NCI-H2196 treated with DMSO at 0.1 percent for 48 hours (cell line): ENCODE measurements around the gene ADAM21.
A peak's percentile ranks its signal among the peaks of the same experiment; 100 is the strongest.
"Not testable (repeated sequence)": the region's sequence is repeated elsewhere in the genome, so short reads cannot be mapped to it uniquely, and the experiment has no call there.

ENCODE experiments used
- DNase-seq: peaks from one replicate; lab custom pipeline; 2025; ENCODE audit not compliant: unreplicated experiment; lab: John Stamatoyannopoulos, UW

Gene ADAM21

DNA sequence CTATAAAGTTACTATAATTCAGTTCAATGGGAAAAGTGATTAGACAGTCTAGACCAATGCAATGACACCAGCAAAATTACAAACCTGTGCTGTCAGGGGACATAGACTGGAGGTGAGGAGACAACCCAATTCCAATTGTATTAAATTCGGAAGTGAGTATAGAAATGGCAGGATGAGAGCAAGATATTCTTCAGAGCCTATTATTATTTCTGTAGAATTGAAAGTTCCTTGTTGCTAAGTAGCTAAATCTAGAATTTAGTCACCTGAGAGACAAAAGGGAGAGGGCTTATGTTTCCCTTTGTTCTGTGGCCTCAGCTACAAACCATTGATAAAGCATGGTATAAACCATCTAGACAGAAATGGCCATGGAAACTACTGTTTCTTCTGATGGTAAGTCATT lies at the start of gene ADAM21:
TSS of gene ADAM21 (plus strand) at position 301 of the 400 bp plus-strand sequence. CDS start 5,326 bp downstream, outside the sequence.
- DNase-seq: no peak

DNA sequence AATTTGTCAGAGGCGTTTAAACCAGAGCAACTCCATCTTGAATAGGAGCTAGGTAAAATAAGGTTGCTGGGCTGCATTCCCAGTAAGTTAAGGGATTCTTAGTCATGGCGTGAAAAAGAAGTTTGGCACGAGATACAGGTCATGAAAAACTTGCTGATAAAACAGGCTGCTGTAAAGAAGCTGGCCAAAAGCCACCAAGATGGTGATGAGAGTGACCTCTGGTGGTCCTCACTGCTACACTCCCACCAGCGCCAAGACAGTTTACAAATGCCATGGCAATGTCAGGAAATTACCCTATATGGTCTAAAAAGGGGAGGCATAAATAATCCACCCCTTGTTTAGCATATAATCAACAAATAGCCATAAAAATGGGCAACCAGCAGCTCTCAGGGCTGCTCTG lies 48.6 kb upstream of the ADAM21 start:
- not testable (repeated sequence) for DNase-seq

DNA sequence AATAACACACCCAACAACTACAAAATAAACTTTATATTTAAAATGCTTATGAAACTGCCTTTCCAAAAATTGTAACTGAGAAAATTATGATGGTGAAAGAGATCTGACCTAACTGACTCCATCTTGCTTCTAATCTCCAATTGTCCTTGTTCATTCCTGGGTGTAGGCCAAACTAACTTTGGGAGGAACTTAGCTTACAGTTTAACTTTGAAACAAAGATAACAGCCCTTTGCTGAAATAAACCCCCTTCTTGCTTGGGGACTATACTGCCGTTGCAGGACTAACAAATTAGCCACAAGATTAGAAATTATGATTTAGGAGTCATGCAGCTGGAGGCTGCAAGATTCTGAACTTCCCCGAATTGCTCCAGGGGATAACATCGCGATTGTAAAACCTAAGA lies 45.8 kb upstream of the ADAM21 start:
- not testable (repeated sequence) for DNase-seq

DNA sequence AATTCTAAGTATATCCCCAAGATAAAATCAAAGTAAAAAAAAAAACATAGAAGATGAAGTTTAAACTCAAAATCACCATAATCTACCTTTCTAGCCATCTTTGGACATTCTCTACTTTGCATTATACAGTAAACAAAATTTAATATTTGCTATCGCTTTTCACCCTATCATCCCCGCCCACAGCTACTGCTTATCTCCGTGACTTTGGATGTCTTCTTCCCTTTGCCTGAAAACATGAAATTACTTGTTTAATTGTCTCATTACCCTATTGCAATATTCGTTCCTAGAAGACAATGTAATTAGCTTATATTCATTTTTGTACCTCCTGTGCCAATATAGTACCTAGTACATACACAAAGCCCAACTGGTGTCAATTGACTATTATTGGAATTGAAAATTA lies 44.4 kb upstream of the ADAM21 start:
- DNase-seq: no peak

DNA sequence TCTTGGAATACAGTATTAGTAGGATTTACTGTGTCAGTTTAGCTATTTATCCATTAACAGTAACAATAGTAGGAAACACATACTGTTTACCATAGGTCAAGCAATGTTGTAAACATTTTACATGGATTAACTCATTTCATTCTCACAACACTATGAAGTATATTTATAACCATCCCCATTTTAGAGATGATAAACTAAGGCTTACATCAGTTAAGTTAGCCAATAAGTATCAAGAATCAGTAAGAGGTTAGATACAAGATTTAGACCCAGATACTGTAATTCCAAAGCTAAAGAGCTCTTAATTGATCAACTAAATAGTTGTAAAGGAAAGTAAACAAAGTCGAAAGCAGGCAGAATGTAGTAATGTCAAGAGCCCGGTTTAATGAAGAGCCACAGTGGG lies 36.2 kb upstream of the ADAM21 start:
- no peak for DNase-seq

DNA sequence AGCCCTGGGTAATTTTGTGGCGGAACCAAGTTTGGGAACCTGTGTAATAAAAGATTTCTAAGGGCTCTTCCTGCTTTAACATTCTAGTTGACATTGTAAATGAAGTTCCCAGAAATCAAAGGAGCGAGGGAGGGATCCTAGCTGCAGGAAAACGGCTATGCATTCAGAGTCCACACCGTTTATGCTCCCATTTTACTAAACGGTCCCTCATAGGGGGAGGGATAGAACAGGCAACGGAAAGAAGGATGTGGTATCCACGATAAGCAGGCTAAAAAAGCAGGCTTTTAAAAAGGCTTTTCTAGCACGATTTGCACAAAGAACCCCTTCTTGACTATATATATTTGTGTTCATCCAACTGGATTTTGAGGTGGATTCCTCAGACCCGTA lies 35.6 kb upstream of the ADAM21 start:
- DNase-seq: no peak

DNA sequence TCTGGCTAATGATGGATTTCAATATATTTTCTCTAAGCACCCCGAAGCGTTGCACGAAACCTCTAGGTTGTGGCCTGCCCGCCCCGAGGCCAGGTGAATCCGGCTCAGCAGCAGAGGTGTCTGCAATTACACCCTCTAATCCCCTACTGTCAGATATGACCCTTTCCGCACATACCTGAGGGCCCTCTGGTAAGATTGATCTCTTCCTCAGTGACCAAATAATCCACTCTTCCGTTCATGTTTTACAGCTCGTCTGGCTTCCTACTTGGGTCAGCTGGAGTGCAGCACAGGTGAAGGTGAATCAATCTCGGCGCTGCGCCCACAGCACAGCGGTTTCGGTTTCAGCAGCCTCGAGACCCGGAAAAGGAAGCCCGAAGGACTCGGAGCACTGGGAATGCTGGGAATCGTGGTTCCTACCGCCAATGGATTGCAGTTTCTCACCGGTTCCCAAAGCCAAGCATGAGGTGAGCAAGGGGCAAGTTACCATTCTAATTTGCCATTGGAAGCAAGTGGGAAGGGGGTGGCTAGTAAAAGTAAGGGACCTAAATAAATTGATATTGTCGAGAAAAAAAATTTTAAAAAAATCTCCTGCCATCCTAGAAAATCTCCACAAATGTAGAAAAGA lies 35.1 kb upstream of the ADAM21 start, which contains the start of gene SYNJ2BP:
TSS of gene SYNJ2BP (minus strand) at position 366 of the 625 bp plus-strand sequence. CDS start at position 239, 127 bp downstream.
- peak; percentile 86 for DNase-seq

DNA sequence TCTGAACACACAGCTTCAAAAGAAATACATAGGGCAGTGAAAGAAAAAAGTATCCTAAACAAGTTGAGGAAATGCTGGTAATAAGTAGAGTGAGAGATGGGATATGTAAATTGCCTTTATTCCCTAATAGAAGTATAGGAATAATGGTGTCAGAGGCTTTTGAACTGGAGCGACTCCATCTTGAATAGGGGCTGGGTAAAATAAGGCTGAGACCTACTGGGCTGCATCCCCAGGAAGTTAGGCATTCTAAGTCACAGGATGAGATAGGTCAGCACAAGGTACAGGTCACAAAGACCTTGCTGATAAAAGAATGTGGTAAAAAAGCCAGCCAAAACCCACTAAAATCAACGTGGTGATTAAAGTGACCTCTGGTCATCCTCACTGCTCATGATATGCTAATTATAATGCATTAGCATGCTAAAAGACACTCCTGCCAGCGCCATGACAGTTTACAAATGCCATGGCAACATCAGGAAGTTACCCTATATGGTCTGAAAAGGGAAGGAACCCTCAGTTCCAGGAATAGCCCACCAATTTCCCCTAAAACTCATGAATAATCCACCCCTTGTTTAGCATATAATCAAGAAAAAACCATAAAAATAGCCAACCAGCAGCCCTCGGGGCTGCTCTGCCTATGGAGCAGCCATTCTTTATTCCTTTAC lies 32.6 kb upstream of the ADAM21 start:
- not testable (repeated sequence) for DNase-seq

DNA sequence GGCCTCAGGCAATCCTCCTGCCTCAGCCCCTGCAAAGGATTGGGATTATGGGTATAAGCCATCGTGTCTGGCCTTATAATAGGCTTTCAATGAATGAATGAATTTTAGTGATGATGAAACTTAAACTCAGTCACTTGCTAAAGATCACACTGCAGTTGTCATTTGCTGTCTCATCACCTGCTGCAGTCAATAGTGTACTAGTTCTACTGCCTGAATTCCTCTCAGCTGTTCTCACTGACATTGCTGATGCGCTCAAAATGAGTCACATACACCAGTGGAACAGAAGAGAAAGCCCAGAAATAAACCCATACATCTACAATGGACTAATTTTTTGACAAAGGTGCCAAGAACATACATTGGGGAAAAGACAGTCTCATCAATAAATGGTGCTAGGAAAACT lies 29.4 kb upstream of the ADAM21 start:
- no peak for DNase-seq

DNA sequence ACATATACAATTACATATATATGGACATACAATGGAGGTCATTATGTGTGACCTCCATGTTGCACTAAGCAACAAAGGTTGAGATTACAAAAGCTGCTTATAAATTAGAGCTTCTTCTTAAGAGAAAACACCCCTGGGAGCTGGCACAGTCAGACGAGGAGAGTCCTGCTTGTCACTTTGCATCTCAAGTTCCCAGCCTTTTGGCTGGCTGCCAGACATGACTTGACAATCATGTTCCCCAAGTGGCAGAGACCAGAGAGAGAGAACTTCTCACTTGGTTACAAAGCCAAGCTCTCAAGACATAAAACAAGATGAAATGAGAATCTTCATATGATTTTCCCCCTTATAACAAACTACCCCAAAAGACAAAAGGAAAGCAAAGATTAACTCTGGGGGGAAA lies 26.6 kb upstream of the ADAM21 start:
- no peak for DNase-seq

DNA sequence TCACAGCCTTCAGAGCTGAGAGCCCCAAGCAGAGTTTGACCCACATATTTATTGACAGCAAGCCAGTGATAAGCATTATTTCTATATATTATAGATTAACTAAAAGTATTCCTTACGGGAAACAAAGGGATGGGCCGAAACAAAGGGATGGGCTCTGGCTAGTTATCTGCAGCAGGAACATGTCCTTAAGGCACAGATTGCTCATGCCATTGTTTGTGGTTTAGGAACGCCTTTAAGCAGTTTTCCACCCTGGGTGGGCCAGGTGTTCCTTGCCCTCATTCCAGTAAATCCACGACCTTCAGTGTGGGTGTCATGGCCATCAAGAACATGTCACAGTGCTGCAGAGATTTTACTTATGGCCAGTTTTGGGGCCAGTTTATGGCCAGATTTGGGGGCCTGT lies 25.4 kb upstream of the ADAM21 start:
- DNase-seq: not testable (repeated sequence)

DNA sequence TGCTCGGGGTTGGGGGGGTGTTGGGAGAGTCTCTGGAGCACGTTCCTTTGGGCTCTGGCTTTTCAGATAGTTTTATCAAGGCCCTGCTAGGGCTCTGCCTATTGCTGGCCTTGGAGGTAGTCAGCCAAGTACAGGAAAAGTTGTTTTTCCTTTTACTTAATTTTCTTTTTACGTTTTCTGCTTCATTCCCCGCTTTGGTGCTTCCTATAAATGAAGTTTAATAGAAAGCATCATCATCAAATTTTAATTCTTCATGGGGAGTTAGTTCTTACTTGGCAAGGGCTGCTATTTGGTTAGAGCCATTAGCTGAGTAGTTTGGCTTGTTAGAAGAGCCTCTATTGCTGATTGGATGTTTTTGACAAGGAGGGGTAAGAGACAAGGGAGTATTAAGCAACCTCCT lies 15.1 kb upstream of the ADAM21 start:
- no peak for DNase-seq

DNA sequence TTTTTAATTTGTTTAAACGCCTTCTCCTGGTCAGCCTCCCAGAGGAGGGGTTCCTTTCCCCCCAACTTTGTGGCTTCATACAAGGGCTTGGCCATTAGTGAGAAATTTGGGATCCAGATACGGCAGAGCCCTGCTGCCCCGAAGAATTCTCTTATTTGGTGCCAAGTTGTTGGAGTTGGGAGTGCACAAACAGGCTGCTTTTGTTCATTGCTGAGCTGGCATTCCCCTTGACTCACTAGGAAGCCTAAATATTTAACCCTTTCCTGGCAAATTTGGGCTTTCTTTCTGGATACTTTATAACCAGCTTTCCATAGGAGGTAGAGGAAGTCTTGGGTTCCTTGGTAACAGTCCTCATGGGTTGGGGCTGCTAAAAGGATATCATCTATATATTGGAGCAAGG lies 10.3 kb upstream of the ADAM21 start:
- DNase-seq: no peak

DNA sequence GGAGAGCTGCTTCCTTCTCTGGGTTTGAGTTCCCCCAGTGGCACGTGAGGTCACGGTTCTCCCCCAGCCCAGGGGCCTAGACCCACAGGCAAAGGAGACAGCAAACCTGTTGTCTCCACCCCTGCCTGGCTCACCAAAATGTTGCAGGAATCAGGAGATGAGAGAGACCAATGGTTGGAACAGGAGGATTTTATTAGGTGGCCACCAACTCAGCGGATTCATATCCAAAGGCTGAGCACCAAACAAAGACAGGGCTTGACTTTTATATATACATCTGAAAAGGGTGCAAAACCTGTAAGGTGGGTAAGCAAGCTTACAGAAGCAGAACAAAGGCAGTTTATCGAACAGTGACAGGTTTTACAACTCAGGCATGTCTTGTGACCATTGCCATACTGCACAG lies 9.2 kb upstream of the ADAM21 start:
- no peak for DNase-seq

DNA sequence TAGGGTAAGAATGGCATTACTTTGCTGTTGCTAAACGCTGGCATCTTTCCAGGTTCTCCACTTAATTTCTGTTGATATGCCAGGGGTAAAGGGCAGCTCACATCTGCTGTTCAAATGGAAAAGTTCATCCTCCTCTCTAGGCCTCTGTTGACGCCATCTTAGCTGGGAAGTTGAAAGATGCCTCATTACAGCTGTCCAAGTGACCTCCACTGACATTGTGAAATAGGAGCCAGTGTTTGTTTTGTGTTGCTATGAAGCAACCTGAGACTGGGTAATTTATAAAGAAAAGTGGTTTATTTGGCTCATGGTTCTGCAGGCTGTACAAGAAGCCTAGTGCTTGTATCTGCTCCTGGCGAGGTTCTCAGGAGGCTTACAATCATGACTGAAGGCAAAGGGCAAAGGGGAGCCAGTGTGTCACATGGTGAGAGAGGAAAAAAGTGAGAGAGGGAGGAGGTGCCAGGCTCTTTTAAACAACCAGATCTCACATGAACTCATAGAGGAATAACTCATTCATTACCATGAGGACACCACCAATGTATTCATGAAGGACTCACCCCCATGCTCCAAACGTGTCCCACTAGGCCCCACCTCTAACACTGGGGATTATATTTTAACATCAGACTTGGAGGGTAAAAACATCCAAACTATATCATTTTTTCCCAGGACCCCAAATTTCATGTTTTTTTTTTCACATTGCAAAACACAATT lies 3.2 kb upstream of the ADAM21 start:
- no peak for DNase-seq

DNA sequence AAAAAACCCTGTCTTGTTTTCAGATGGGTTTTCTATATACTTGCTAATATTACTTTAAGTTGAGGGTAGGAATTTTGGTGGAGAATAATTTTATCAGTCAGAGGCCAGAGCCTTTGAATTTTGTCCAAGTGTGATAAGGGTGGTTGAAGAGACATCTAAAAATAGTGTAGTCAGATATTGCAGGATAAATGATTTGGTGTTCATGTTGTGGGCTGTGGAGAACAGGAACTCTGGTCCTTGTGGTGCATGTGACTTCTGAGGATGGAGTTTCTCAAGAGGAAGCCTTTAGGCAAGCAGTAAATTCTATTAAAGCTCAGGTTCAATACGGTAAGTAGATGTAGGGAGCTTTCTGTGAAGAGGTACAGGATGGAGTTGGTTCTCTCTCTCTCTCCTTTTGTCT lies 2.8 kb downstream of the ADAM21 start:
- DNase-seq: no peak

DNA sequence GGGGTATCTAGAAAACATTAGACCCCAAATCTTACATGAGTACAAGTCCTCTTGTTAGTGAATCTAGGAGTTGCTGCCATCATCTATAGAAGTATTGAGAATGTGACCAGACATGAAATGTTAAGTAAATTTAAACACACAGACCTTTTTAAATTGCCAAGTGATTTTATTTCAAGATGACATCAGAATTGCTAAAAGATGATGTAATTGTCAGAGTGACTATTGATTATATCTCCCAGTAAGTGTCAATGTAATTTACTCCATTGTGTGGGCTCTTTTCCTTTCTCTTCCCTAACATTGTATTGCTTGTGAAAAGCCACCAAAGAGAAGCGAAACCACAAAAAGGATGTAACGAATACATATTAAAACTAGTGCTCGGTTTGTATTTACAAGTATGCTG lies 16.8 kb downstream of the ADAM21 start:
- DNase-seq: no peak

DNA sequence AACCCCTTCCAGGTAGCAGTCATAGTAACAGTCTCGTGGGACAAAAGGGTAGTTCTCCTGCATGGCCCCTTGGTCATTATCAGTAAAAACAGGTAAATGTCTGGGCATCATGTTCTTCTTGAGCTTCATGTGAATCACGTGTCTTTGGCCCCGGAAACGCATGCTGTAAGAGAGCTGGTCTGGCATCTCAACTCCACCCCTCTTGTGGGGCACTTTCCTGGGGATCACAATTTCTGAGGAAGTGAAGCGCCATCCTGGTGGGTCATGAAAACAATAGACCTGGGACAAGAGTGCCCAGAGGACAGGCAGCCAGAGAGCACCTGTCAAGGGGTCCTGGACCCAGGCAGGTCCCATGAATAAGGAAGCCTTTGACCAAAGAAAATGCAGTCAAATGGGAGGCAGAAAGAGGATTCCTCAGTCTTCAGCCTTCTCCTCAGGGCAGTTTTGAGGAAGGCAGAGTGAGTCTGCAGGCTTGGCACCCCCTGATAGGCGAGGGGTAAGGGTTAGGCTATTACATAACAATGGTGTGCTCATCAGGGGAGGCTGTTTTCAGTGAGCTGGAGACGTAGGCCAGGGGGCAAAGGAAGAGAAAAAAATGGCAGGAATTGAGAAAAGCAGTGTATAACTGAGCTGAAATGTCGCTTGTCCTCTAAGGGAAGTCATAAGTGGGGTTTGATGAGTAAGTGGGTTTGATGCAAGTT lies 19.0 kb downstream of the ADAM21 start:
- not testable (repeated sequence) for DNase-seq

DNA sequence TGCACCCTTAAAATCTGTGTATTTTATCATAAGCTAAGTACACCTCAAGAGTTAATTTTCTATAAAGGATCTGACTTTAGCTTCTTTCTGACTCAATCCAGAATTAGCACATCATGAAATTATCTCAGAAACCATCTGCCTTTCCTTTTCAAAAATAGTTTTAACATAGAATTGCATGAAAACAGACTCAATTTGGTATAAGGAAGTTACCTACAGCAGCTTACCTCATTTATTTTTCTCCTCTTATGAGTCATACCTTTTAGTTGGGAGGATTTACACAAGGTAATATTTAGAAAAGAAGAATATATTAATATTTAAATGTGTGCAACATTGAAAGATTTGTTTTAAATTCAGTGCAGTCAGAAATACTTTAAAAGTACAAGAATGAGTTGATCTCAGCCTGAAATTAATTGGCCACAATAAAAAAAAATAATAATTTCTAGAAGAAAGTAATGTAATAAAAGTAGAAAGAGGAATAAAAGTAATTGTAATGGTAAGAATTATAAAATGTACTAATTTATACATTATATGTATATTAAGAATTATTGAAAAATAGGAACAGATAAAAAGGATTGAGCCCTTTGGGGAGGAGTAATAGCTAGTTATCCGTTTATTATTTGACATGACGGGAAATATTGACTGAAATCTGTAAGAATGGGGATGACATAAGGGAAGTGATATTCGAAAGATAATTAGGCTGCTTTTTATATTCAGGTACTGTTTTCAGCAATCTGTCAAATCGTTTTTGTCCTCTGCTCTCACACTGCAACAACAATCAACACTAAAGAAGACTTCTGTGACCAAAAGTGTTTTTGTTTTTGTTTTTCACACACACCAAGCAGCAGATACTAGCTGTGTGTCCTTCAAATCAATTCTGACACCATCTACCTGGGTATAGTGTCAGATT lies 20.5 kb downstream of the ADAM21 start:
- DNase-seq: no peak

DNA sequence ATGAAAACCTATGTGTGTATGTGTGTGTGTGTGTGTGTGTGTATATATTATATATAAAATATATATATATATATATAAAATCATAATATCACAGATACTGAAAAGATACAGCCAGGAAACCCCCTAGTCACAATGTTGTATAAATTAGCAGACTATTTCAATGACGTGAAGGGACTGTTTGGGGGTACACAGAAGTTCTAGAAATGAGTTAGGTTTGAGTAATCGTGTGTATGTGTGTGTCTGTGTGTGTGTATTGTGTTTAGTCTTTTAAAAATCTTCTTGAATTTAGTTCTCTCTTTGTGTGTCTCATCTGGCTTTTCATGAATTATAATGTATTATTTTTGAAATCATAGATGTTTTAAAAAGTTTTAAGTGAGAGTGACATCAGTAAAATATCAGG lies 21.9 kb downstream of the ADAM21 start:
- DNase-seq: no peak

DNA sequence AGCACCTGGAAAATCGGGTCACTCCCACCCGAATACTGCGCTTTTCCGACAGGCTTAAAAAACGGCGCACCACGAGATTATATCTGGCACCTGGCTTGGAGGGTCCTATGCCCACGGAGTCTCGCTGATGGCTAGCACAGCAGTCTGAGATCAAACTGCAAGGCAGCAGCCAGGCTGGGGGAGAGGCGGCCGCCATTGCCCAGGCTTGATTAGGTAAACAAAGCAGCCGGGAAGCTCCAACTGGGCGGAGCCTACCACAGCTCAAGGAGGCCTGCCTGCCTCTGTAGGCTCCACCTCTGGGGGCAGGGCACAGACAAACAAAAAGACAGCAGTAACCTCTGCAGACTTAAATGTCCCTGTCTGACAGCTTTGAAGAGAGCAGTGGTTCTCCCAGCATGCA lies 23.5 kb downstream of the ADAM21 start:
- DNase-seq: not testable (repeated sequence)
